HepG2 (cell line): ENCODE results near the gene SMAD2. TPM values are rescaled to one million over a fixed set of nuclear protein-coding genes. Genes with fewer than 3 reads are reported as not detected.

Source experiments
- CEBPG ChIP-seq: IDR thresholded peaks from 2 replicates; pipeline ENCODE4 v1.6.1; 2016
- ELF1 ChIP-seq: sonication (generic); formaldehyde crosslinking; IDR thresholded peaks from 2 replicates; pipeline ENCODE4 v1.4.0; 2020; ENCODE audit warnings: missing genetic modification reagents
- ELF3 ChIP-seq: IDR thresholded peaks from 2 replicates; pipeline ENCODE4 v1.6.1; 2016; ENCODE audit warnings: missing genetic modification reagents, missing compliant biosample characterization
- HOXA5 ChIP-seq: sonication (generic); formaldehyde crosslinking; IDR thresholded peaks from 2 replicates; pipeline ENCODE4 v1.4.0; 2020; ENCODE audit warnings: missing genetic modification reagents
- KMT2A ChIP-seq: sonication (generic); formaldehyde crosslinking; IDR thresholded peaks from 2 replicates; pipeline ENCODE4 v1.4.0; 2020; ENCODE audit warnings: missing genetic modification reagents
- MEF2D ChIP-seq: sonication (generic); formaldehyde crosslinking; IDR thresholded peaks from 2 replicates; pipeline ENCODE4 v1.5.1; 2020; ENCODE audit warnings: mild to moderate bottlenecking, missing genetic modification reagents
- SMAD1 ChIP-seq: sonication (generic); formaldehyde crosslinking; IDR thresholded peaks from 2 replicates; pipeline ENCODE4 v1.4.0; 2020; ENCODE audit warnings: missing genetic modification reagents, low read depth, mild to moderate bottlenecking, borderline replicate concordance
- SNAPC2 ChIP-seq: sonication (generic); formaldehyde crosslinking; IDR thresholded peaks from 2 replicates; pipeline ENCODE4 v1.8.1; 2022; ENCODE audit warnings: mild to moderate bottlenecking, missing genetic modification reagents
- ZFP90 ChIP-seq: sonication (generic); formaldehyde crosslinking; IDR thresholded peaks from 2 replicates; pipeline ENCODE4 v1.8.0; 2022; ENCODE audit warnings: missing genetic modification reagents, mild to moderate bottlenecking, inconsistent platforms, borderline replicate concordance
- ZNF20 ChIP-seq: sonication (generic); formaldehyde crosslinking; IDR thresholded peaks from 2 replicates; pipeline ENCODE4 v1.4.0; 2020; ENCODE audit warnings: mild to moderate bottlenecking, moderate library complexity, missing genetic modification reagents
- ZNF225 ChIP-seq: sonication (generic); formaldehyde crosslinking; IDR thresholded peaks from 2 replicates; pipeline ENCODE4 v1.4.0; 2020; ENCODE audit warnings: mild to moderate bottlenecking, missing genetic modification reagents
- ZNF230 ChIP-seq: sonication (generic); formaldehyde crosslinking; IDR thresholded peaks from 2 replicates; pipeline ENCODE4 v1.4.0; 2020; ENCODE audit warnings: mild to moderate bottlenecking, missing genetic modification reagents
- ZNF274 ChIP-seq: sonication (generic); formaldehyde crosslinking; IDR thresholded peaks from 2 replicates; pipeline ENCODE4 v1.5.1; 2020; ENCODE audit warnings: mild to moderate bottlenecking, missing genetic modification reagents
- ZNF354B ChIP-seq: sonication (generic); formaldehyde crosslinking; IDR thresholded peaks from 2 replicates; pipeline ENCODE4 v1.8.0; 2022; ENCODE audit warnings: mild to moderate bottlenecking, missing genetic modification reagents
- ZNF558 ChIP-seq: sonication (generic); formaldehyde crosslinking; IDR thresholded peaks from 2 replicates; pipeline ENCODE4 v1.9.0; 2022; ENCODE audit warnings: mild to moderate bottlenecking, missing genetic modification reagents, borderline replicate concordance
- ZNF709 ChIP-seq: sonication (generic); formaldehyde crosslinking; IDR thresholded peaks from 2 replicates; pipeline ENCODE4 v1.5.0; 2020; ENCODE audit warnings: mild to moderate bottlenecking, missing genetic modification reagents
- ZNF766 ChIP-seq: sonication (generic); formaldehyde crosslinking; IDR thresholded peaks from 2 replicates; pipeline ENCODE4 v1.5.0; 2020; ENCODE audit warnings: missing genetic modification reagents, borderline replicate concordance
- ZNF770 ChIP-seq: sonication (generic); formaldehyde crosslinking; IDR thresholded peaks from 2 replicates; pipeline ENCODE4 v1.5.0; 2020; ENCODE audit warnings: mild to moderate bottlenecking, missing genetic modification reagents
- polyA plus RNA-seq, 8 experiments: library from polyadenylated mRNA; depleted of rRNA in 3 of 8; stranded (reverse) in 7 of 8; unstranded in 1 of 8; fragments of >200 nt; fragmentation: Illumina TruSeq in 4 of 8; extraction: Trizol in 4 of 8; gene quantifications; 2 replicates each; pipeline versions ENCODE4 v1.2.1 to v1.2.3, GENCODE V29; 2011 to 2016; ENCODE audit warnings: low read depth in 4 of 8, missing spikeins in 1 of 8, mixed read lengths in 1 of 8; ENCODE audit not compliant: insufficient read depth in 1 of 8
- total RNA-seq, 5 experiments: library from RNA; depleted of rRNA; stranded (reverse); fragments of >200 nt; fragmentation: Illumina TruSeq; extraction: Trizol; gene quantifications; 2 replicates each; pipeline ENCODE4 v1.2.3, GENCODE V29; 2016; ENCODE audit warnings: low read depth in 1 of 5
- TF ChIP-seq, protein P1 (sequence below): sonication (generic); formaldehyde crosslinking; IDR thresholded peaks from 2 replicates; pipeline ENCODE4 v1.4.0; 2020; ENCODE audit warnings: mild to moderate bottlenecking, missing genetic modification reagents
- TF ChIP-seq, protein P2 (sequence below), 2 experiments: sonication (generic) in 1 of 2; formaldehyde crosslinking in 1 of 2; IDR thresholded peaks; 2 replicates each; pipeline versions ENCODE4 v1.4.0 to v1.6.1; 2016 to 2020; ENCODE audit warnings: borderline replicate concordance in 1 of 2, low read depth in 1 of 2, mild to moderate bottlenecking in 1 of 2, missing genetic modification reagents in 1 of 2

Gene SMAD2
- total and polyA plus RNA-seq, 2 of the 13 experiments (the other 11 are each of a cell fraction or from before 2014, with no cell fraction given): 40.2 to 96.2 TPM

GRCh38 chr18:47930199-47930930 lies at the start of gene SMAD2 (continued):
- TF ChIP-seq, protein P1, sequence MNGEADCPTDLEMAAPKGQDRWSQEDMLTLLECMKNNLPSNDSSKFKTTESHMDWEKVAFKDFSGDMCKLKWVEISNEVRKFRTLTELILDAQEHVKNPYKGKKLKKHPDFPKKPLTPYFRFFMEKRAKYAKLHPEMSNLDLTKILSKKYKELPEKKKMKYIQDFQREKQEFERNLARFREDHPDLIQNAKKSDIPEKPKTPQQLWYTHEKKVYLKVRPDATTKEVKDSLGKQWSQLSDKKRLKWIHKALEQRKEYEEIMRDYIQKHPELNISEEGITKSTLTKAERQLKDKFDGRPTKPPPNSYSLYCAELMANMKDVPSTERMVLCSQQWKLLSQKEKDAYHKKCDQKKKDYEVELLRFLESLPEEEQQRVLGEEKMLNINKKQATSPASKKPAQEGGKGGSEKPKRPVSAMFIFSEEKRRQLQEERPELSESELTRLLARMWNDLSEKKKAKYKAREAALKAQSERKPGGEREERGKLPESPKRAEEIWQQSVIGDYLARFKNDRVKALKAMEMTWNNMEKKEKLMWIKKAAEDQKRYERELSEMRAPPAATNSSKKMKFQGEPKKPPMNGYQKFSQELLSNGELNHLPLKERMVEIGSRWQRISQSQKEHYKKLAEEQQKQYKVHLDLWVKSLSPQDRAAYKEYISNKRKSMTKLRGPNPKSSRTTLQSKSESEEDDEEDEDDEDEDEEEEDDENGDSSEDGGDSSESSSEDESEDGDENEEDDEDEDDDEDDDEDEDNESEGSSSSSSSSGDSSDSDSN (CRISPR knock-in tag): peak; percentile 82; the same call in 1 of the 2 replicates
- peak; percentile 34; the same call in 1 of the 2 replicates for TF ChIP-seq MEF2D (CRISPR knock-in tag)
- no peak for TF ChIP-seq ZNF766
- peak; percentile 65; the same call in 1 of the 2 replicates for TF ChIP-seq ZNF709
- TF ChIP-seq ZNF20 (CRISPR knock-in tag): no peak
- no peak for TF ChIP-seq ZNF354B (CRISPR knock-in tag)
- TF ChIP-seq CEBPG: 0 out of 2 replicates have a peak, but pooled peaks have one; percentile 1
- TF ChIP-seq ELF3: peak; percentile 44; the same call in 1 of the 2 replicates
- peak; percentile 49; the same call in 1 of the 2 replicates for TF ChIP-seq SMAD1
- no peak for TF ChIP-seq ZNF770 (CRISPR knock-in tag)
- TF ChIP-seq ZNF274 (CRISPR knock-in tag): 0 out of 2 replicates have a peak, but pooled peaks have one; percentile 57
- no peak for TF ChIP-seq ZNF558 (CRISPR knock-in tag)
- TF ChIP-seq HOXA5 (CRISPR knock-in tag): 0 out of 2 replicates have a peak, but pooled peaks have one; percentile 41
- peak; percentile 59; the same call in 1 of the 2 replicates for TF ChIP-seq KMT2A (CRISPR knock-in tag)
- 0 out of 2 replicates have a peak, but pooled peaks have one; percentile 52 for TF ChIP-seq ZFP90 (CRISPR knock-in tag)
- peak; percentile 37; the same call in 1 of the 2 replicates for TF ChIP-seq ZNF225 (CRISPR knock-in tag)
- TF ChIP-seq, protein P2, sequence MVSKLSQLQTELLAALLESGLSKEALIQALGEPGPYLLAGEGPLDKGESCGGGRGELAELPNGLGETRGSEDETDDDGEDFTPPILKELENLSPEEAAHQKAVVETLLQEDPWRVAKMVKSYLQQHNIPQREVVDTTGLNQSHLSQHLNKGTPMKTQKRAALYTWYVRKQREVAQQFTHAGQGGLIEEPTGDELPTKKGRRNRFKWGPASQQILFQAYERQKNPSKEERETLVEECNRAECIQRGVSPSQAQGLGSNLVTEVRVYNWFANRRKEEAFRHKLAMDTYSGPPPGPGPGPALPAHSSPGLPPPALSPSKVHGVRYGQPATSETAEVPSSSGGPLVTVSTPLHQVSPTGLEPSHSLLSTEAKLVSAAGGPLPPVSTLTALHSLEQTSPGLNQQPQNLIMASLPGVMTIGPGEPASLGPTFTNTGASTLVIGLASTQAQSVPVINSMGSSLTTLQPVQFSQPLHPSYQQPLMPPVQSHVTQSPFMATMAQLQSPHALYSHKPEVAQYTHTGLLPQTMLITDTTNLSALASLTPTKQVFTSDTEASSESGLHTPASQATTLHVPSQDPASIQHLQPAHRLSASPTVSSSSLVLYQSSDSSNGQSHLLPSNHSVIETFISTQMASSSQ (IDR thresholded peaks at IDR 0.05; ENCODE audit: low read depth): no peak
- TF ChIP-seq, protein P2 (CRISPR knock-in tag; IDR thresholded peaks at IDR 0.05; ENCODE audit: borderline replicate concordance): 0 out of 2 replicates have a peak, but pooled peaks have one; percentile 25
- TF ChIP-seq ELF1 (CRISPR knock-in tag): peak; percentile 56; the same call in 1 of the 2 replicates
- no peak for TF ChIP-seq ZNF230
- TF ChIP-seq SNAPC2: no peak
